HepG2 (cell line): ENCODE measurements around the gene SPRYD3. TPM values are rescaled to one million over a fixed set of nuclear protein-coding genes. Genes with fewer than 3 reads are reported as not detected.
A peak's percentile ranks its signal among the peaks of the same experiment; 100 is the strongest.

Experiments used
- FUBP1 ChIP-seq: sonication (generic); formaldehyde crosslinking; IDR thresholded peaks from 2 replicates; pipeline ENCODE4 v1.5.1; 2020; ENCODE audit warnings: missing genetic modification reagents, mild to moderate bottlenecking, borderline replicate concordance
- HMG20B ChIP-seq: conservative IDR thresholded peaks from 2 replicates; pipeline ENCODE4 v1.6.1; 2016; ENCODE audit warnings: missing genetic modification reagents, missing compliant biosample characterization
- IKZF4 ChIP-seq: sonication (generic); formaldehyde crosslinking; IDR thresholded peaks from 2 replicates; pipeline ENCODE4 v1.5.1; 2020; ENCODE audit warnings: borderline replicate concordance, mild to moderate bottlenecking, low read depth, missing genetic modification reagents; ENCODE audit errors: not compliant biosample characterization
- KAT8 ChIP-seq: IDR thresholded peaks from 2 replicates; pipeline ENCODE4 v1.6.1; 2016; ENCODE audit warnings: missing genetic modification reagents, missing compliant biosample characterization
- NBN ChIP-seq: fragments of 450-650 bp; conservative IDR thresholded peaks from 2 replicates; pipeline ENCODE4 v1.6.1; 2017
- POLR2AphosphoS5 ChIP-seq: IDR thresholded peaks from 2 replicates; pipeline ENCODE4 v1.6.1; 2012; ENCODE audit warnings: low read depth, low read length
- PRDM15 ChIP-seq: sonication (generic); formaldehyde crosslinking; IDR thresholded peaks from 2 replicates; pipeline ENCODE4 v1.4.0; 2020; ENCODE audit warnings: missing genetic modification reagents
- RXRB ChIP-seq: IDR thresholded peaks from 2 replicates; pipeline ENCODE4 v1.6.1; 2016; ENCODE audit warnings: borderline replicate concordance, missing genetic modification reagents, missing compliant biosample characterization
- SSRP1 ChIP-seq: IDR thresholded peaks from 2 replicates; pipeline ENCODE4 v1.6.1; 2016; ENCODE audit warnings: control low read depth
- ZKSCAN8 ChIP-seq: IDR thresholded peaks from 2 replicates; pipeline ENCODE4 v1.6.1; 2016; ENCODE audit warnings: borderline replicate concordance, missing genetic modification reagents, missing compliant biosample characterization
- ZNF205 ChIP-seq: IDR thresholded peaks from 2 replicates; pipeline ENCODE4 v1.6.1; 2018; ENCODE audit warnings: missing biosample characterization, missing genetic modification reagents
- ZNF260 ChIP-seq: sonication (generic); formaldehyde crosslinking; IDR thresholded peaks from 2 replicates; pipeline ENCODE4 v1.4.0; 2020; ENCODE audit warnings: missing genetic modification reagents, low read depth, mild to moderate bottlenecking, borderline replicate concordance
- ZNF274 ChIP-seq: sonication (generic); formaldehyde crosslinking; IDR thresholded peaks from 2 replicates; pipeline ENCODE4 v1.5.1; 2020; ENCODE audit warnings: mild to moderate bottlenecking, missing genetic modification reagents
- ZNF460 ChIP-seq: sonication (generic); formaldehyde crosslinking; IDR thresholded peaks from 2 replicates; pipeline ENCODE4 v1.5.1; 2020; ENCODE audit warnings: missing genetic modification reagents, mild to moderate bottlenecking, borderline replicate concordance
- ZNF563 ChIP-seq: sonication (generic); formaldehyde crosslinking; IDR thresholded peaks from 2 replicates; pipeline ENCODE4 v1.8.0; 2022; ENCODE audit warnings: mild to moderate bottlenecking, moderate library complexity, missing genetic modification reagents
- ZNF629 ChIP-seq: sonication (generic); formaldehyde crosslinking; conservative IDR thresholded peaks from 2 replicates; pipeline ENCODE4 v1.5.0; 2020; ENCODE audit warnings: missing genetic modification reagents
- ZNF710 ChIP-seq: sonication (generic); formaldehyde crosslinking; IDR thresholded peaks from 2 replicates; pipeline ENCODE4 v1.5.0; 2020; ENCODE audit warnings: mild to moderate bottlenecking, missing genetic modification reagents, borderline replicate concordance
- ZNF782 ChIP-seq: sonication (generic); formaldehyde crosslinking; IDR thresholded peaks from 2 replicates; pipeline ENCODE4 v1.4.0; 2020; ENCODE audit warnings: missing genetic modification reagents, mild to moderate bottlenecking, borderline replicate concordance
- polyA plus RNA-seq, 8 experiments: library from polyadenylated mRNA; depleted of rRNA in 3 of 8; stranded (reverse) in 7 of 8; unstranded in 1 of 8; fragments of >200 nt; fragmentation: Illumina TruSeq in 4 of 8; extraction: Trizol in 4 of 8; gene quantifications; 2 replicates each; pipeline versions ENCODE4 v1.2.1 to v1.2.3, GENCODE V29; 2011 to 2016; ENCODE audit warnings: low read depth in 4 of 8, missing spikeins in 1 of 8, mixed read lengths in 1 of 8; ENCODE audit not compliant: insufficient read depth in 1 of 8
- total RNA-seq, 5 experiments: library from RNA; depleted of rRNA; stranded (reverse); fragments of >200 nt; fragmentation: Illumina TruSeq; extraction: Trizol; gene quantifications; 2 replicates each; pipeline ENCODE4 v1.2.3, GENCODE V29; 2016; ENCODE audit warnings: low read depth in 1 of 5
- TF ChIP-seq, protein P1 (sequence below): IDR thresholded peaks from 2 replicates; pipeline ENCODE4 v1.6.1; 2018; ENCODE audit warnings: missing genetic modification reagents

The SPRYD3 gene
- total and polyA plus RNA-seq, 2 of the 13 experiments (the other 11 are each of a cell fraction or from before 2014, with no cell fraction given) = 9.0 to 9.2 TPM

DNA sequence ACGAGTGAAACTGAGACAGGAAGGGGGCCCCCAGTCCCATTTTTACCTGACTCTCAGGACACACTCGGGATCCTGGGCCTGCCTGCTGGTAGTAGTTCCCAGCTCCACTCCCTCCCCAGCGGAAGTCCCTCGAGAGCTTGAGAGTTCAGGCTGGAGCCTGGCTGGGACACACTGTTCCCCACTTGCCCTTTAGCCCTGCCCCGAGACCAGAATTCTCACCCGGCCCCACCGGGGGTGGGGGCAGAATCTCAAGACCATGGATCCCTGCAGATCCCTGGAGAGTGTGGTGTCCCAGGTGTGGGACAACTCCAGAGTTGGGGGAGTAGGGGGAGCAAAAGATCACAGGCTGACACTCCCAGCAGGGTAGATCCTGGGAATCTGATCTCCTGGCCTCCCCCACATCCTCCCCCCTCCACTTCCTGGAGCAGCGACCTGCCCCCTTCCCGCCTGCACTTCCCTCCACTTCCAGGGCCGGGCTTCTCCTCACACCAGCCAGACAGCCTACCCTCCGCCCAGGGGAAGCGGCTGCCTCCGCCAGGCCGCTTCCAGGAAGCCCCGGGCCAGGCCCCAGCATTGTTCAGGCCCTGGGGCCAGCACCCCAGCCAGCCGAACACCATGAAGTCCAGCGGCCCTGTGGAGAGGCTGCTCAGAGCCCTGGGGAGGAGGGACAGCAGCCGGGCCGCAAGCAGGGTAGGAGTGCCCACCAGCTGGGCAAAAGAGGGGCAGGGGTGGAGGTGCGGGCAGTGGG, 29.4 kb downstream of the SPRYD3 start, which contains the start of gene TNS2 (continued):
- peak; percentile 59; the same call in 1 of the 2 replicates for TF ChIP-seq ZNF710 (CRISPR knock-in tag)
- no peak; the same call in 1 of the 2 replicates for TF ChIP-seq PRDM15 (CRISPR knock-in tag)
- TF ChIP-seq ZNF274 (CRISPR knock-in tag) = no peak; the same call in 1 of the 2 replicates
- TF ChIP-seq, protein P1, sequence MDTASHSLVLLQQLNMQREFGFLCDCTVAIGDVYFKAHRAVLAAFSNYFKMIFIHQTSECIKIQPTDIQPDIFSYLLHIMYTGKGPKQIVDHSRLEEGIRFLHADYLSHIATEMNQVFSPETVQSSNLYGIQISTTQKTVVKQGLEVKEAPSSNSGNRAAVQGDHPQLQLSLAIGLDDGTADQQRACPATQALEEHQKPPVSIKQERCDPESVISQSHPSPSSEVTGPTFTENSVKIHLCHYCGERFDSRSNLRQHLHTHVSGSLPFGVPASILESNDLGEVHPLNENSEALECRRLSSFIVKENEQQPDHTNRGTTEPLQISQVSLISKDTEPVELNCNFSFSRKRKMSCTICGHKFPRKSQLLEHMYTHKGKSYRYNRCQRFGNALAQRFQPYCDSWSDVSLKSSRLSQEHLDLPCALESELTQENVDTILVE = no peak
- TF ChIP-seq ZNF460 (CRISPR knock-in tag) = no peak
- no peak for TF ChIP-seq ZNF629
- TF ChIP-seq POLR2AphosphoS5 = peak; percentile 68
- no peak for TF ChIP-seq ZNF260 (CRISPR knock-in tag)
- peak; percentile 72 for TF ChIP-seq ZNF563 (CRISPR knock-in tag)
- TF ChIP-seq NBN = no peak
- TF ChIP-seq ZNF205 (CRISPR knock-in tag) = 0 out of 2 replicates have a peak, but pooled peaks have one; percentile 5
- no peak for TF ChIP-seq ZNF782 (CRISPR knock-in tag)
- TF ChIP-seq ZKSCAN8 (CRISPR knock-in tag) = 0 out of 2 replicates have a peak, but pooled peaks have one; percentile 22
- peak; percentile 31 for TF ChIP-seq IKZF4 (CRISPR knock-in tag)
- peak; percentile 55 for TF ChIP-seq RXRB (CRISPR knock-in tag)
- TF ChIP-seq KAT8 (CRISPR knock-in tag) = 0 out of 2 replicates have a peak, but pooled peaks have one; percentile 32
- TF ChIP-seq HMG20B (CRISPR knock-in tag) = no peak
- 0 out of 2 replicates have a peak, but pooled peaks have one; percentile 47 for TF ChIP-seq SSRP1 (CRISPR knock-in tag)
- no peak for TF ChIP-seq FUBP1 (CRISPR knock-in tag)
